Measurements from ENCODE around the gene MBD3L1. TPM values are rescaled to one million over a fixed set of nuclear protein-coding genes. Genes with fewer than 3 reads are reported as not detected.

Gene MBD3L1
- total RNA-seq, 1 donor from 2014 or later, result not detected

- TF ChIP-seq CTCF (conservative IDR thresholded peaks at IDR 0.05; ENCODE audit: low read depth, low read length), result no peak
- DNase-seq (ENCODE audit: low read depth), result no peak
Observed at GRCh38 chr19:8877854-8878705, 45.9 kb downstream of the MBD3L1 start.

GRCh38 chr19:8880868-8881488, 48.8 kb downstream of the MBD3L1 start:
- TF ChIP-seq CTCF (conservative IDR thresholded peaks at IDR 0.05; ENCODE audit: low read depth, low read length), result no peak
- no peak for DNase-seq (ENCODE audit: low read depth)
- H3K4me3 ChIP-seq (ENCODE audit: low read depth, low read length), result no peak overlapping the region

More at GRCh38 chr19:8877854-8878705, 45.9 kb downstream of the MBD3L1 start:
- H3K4me3 ChIP-seq (ENCODE audit: low read depth, low read length), result no peak overlapping the region

GRCh38 chr19:8881512-8881911, 49.3 kb downstream of the MBD3L1 start:
- no peak for DNase-seq (ENCODE audit: low read depth)
- TF ChIP-seq CTCF (conservative IDR thresholded peaks at IDR 0.05; ENCODE audit: low read depth, low read length), result no peak
- H3K4me3 ChIP-seq (ENCODE audit: low read depth, low read length), result no peak overlapping the region

- no peak for DNase-seq (ENCODE audit: low read depth)
- no peak for TF ChIP-seq CTCF (conservative IDR thresholded peaks at IDR 0.05; ENCODE audit: low read depth, low read length)
Observed at GRCh38 chr19:8884416-8884815, 52.2 kb downstream of the MBD3L1 start.

GRCh38 chr19:8887364-8887763, 55.2 kb downstream of the MBD3L1 start:
- DNase-seq (ENCODE audit: low read depth), result no peak
- TF ChIP-seq CTCF (conservative IDR thresholded peaks at IDR 0.05; ENCODE audit: low read depth, low read length), result no peak
- no peak overlapping the region for H3K4me3 ChIP-seq (ENCODE audit: low read depth, low read length)

More at GRCh38 chr19:8884416-8884815, 52.2 kb downstream of the MBD3L1 start:
- H3K4me3 ChIP-seq (ENCODE audit: low read depth, low read length), result no peak overlapping the region

- TF ChIP-seq CTCF (conservative IDR thresholded peaks at IDR 0.05; ENCODE audit: low read depth, low read length), result no peak
- no peak for DNase-seq (ENCODE audit: low read depth)
Observed at GRCh38 chr19:8890260-8890659, 58.1 kb downstream of the MBD3L1 start.

More at GRCh38 chr19:8890260-8890659, 58.1 kb downstream of the MBD3L1 start:
- H3K4me3 ChIP-seq (ENCODE audit: low read depth, low read length), result no peak overlapping the region

Other genes starting within 250 kb of the MBD3L1 start
- gene ADAMTS10, start 221.7 kb upstream of the MBD3L1 start, total RNA-seq, result 2.0 and 4.8 TPM in 2 replicates
- not detected in 2 replicates for gene NFILZ, start 201.7 kb upstream of the MBD3L1 start, total RNA-seq
- not detected in 2 replicates for gene ACTL9, start 133.6 kb upstream of the MBD3L1 start, total RNA-seq
- gene OR2Z1, start 110.7 kb upstream of the MBD3L1 start, total RNA-seq, result not detected in 2 replicates
- 7.3 and 20.2 TPM in 2 replicates for gene ZNF558, start 73 bp upstream of the MBD3L1 start, total RNA-seq
- under 0.01 and 0.14 TPM in 2 replicates for gene MUC16, start 178.0 kb downstream of the MBD3L1 start, total RNA-seq